HG02840 (cell line): Measurements from ENCODE around the gene WWOX.

Experiments used
- ATAC-seq: cut with Tn5 transposase; IDR thresholded peaks from one replicate; pipeline ENCODE4 v1.9.1; 2021; ENCODE audit warnings: mild to moderate bottlenecking, moderate library complexity, moderate number of reproducible peaks; ENCODE audit not compliant: unreplicated experiment, low FRiP score

Gene WWOX

DNA sequence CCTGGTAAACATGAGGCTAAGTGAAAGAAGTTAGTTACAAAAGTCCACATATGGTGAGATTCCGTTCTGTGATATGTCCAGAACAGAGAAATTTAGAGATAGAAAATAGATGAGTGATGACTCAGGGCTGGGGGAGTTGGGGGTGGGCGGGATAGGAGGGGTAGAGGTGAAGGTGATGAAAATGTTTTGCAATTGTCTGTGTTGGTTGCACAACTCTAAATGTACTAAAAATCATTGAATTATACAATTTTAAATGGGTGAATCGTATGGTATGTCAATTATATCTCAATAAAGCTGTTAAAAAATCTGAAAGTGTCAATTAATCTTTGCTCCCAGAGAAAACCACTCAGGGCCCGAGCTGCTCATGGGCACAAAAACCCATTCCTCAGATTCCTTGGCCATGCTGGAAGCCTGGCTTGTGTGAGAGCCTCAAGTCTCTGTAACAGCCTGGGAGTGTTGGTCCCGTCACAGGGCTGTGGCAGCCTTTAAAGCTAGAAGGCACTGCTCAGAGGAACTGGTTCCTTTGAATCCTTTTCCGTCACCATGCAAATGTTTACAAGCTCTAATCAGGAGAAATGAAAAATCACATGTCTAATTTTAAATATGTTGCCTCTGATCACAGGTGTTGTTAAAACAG lies 225.3 kb downstream of the WWOX start:
- ATAC-seq = no peak

DNA sequence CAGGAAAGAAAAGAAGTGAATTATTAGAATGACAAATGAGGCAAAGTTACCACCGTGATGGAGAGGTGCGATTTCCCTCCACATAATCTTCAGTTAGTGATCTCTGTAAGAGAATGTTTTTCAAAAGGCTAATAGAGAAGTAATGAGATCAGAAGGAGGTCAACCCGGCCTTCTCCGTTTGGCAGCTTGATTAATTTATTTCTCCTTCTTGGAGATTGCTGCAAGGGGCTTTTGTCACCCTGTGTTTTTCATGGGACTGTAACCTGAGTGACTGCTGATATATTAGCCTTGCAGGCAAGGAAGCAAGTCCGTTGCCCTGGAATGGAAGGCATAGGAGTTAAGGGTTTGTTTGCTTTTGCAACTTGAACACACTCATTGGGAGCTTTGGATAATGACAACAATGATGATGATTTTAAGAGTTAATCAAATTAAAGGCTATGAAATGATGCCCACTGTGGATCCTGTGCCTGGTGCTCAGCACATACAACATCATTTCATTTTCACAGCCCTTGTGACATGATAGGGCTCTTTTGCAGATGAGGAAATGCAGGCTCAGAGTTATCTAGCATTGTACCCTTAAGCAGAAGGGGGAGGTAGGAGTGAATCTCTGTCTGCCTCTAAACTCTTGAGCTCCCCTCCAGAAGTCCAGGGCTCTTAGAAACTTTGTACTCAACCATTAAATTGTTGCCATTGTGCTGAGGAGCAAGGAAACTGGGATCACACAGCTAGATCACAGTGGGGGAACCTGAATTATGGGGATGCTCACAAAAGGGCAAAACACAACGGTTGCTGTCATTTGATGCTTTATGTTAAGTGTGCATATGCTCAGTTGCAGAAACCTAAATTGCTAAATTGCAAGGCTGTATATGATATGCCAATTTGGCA lies 226.3 kb downstream of the WWOX start:
- no peak for ATAC-seq

DNA sequence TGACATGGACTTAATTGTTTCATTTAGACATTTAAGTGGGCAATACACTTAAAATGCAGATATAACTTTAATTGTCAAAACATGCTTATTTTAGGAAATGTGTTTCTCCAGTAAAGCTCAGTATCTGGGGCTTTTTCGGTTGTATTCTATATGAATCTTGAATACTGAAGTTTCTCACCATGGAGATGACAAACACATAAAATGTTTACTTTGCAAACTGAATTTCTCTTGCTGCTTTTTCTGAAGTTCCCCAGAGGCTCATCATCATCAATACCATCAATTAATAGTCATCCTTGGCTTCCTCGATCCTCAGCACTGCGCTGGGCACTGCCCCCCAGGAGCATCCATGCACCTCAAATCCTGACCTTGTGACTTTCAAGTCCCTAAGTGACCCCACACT lies 227.3 kb downstream of the WWOX start:
- no peak for ATAC-seq

DNA sequence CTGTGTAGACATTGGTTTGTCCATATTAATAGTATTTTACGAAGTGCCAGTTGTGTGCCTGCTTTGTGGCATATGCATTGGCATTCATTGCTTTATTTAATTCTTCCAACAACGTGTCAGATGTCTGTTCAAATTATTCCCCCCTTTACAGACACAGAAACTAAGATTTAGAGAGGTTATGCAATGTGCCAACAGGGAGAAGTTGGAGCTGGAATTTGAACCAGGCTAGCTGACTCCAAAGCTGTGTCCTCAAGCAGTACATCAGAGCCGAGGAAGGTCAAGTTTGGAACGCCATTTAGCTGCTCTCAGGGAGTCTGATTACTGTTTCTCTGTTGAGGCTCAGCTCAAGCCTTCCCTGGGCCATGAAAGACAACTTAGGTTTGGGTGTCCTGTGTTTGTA lies 232.3 kb downstream of the WWOX start:
- no peak for ATAC-seq

DNA sequence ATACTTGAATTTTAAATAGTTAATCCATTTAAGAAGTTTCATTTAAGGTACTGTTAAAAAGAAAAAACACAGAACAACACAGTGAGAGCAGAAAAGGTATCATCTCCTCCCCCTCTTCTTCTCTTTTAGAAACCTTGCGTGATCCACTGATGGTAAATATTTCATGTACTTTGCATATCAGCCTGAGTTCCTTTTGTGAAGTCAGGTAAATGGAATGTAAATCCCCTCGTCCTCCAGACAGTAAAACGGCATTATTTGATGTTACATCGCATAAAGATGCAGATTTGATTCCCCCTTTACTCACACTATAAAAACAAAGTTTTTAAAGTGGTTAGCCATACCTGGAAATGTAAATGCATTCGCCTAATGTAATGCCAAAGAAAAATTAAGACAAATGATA lies 234.4 kb downstream of the WWOX start:
- no peak for ATAC-seq

DNA sequence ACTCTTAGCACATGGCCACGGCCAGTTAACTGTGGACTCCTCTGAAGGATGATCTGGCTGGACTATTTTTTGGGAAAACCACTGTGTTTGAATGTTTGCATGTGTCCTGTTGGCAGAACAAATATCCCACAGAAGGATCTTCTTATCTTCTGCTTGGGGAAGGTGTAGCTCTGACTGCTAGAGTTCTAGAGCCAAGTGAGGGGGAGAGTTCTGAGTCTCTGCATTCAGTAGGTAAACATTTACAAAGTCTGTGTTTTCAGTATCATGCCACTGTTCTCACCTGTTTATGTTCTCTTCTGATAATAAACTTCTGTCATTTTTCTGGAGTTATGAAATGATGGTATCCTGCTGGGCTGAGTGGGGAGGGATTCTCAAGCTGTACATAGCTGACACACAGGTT lies 241.1 kb downstream of the WWOX start:
- ATAC-seq = no peak

DNA sequence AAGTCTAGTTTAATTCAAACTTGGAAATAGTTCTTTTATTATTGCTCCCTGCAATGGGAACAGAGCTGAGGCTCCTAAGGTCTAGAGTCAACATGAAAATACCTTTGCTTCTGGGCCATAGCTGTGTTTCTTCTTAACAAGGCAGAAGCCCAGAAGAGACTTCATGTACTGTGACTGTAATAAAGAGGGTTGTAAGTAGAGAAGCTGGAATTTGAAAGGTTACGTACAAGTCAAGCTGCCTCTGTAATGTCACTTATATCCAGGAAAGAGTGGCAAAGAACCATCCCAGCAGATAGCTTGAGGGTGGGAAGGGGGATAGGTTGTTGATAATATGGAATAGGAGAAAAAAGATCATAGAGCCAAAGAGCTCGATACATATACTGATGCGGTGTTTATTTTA lies 248.6 kb downstream of the WWOX start:
- ATAC-seq = no peak

DNA sequence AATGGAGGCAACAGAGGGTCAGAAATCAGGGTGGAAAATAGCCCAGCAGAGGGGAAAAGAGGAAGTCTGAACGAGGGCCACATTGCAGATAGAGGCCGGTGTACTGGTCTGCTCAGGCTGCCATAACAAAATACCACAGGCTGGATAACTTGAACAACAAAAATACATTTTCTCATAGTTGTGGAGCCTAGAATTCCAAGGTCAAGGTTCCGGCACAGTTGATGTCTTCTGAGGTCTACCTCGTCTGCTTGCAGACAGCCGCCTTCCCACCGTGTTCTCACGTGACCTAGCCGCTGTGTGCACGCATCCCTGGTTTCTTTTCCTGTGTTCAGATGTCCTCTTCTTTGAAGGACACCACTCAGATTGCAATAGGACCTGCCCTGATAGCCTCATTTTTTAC lies 249.4 kb downstream of the WWOX start:
- ATAC-seq = no peak

DNA sequence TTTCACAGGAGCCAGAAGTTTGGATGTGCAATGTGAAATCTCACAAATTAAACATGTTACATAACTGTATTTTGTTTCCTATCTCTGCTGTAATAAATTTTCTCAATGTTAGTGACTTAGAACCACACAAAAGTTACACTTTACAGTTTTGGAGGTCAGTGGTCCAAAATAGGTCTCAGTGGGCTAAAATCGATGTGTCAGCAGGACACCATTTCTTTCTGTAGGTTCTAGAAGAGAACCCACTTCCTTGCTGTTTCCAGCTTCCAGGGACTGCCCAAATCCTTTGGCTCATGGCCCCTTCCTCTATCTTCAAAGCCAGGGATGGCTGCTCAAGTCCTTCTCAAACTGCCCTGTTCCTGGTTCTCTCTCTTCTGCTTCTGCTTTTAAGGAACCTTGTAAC lies 252.7 kb downstream of the WWOX start:
- no peak for ATAC-seq

DNA sequence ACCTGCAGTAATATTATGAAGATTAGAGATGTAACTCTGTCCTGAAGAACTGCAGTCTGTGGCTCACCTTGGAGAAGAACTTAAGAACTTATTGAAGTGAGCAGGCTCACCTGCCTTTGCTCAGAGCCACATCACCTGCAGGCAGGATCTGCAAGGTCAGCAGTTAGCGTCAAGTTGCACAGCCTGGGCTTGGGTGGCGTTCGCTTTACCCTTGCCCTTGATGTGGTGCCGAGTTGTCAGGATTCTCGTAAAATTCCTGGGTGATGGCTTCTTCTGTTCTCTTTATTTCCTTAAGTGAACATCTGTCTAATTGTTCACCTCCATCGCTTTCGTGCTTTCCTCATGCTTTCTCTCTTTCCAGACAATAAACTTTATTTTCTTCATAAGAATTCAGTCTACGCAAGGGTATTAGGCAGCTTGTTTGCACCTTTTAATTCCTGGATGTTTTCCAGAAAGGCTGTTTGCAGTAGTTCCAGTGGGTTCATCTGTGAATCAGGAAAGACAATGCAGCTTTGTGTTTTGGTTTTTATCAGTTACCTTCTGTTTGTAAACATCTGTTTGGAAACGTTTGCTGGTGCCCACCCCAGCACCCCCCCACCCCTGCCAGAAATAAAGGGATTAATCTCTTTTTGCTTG lies 254.3 kb downstream of the WWOX start:
- no peak for ATAC-seq

DNA sequence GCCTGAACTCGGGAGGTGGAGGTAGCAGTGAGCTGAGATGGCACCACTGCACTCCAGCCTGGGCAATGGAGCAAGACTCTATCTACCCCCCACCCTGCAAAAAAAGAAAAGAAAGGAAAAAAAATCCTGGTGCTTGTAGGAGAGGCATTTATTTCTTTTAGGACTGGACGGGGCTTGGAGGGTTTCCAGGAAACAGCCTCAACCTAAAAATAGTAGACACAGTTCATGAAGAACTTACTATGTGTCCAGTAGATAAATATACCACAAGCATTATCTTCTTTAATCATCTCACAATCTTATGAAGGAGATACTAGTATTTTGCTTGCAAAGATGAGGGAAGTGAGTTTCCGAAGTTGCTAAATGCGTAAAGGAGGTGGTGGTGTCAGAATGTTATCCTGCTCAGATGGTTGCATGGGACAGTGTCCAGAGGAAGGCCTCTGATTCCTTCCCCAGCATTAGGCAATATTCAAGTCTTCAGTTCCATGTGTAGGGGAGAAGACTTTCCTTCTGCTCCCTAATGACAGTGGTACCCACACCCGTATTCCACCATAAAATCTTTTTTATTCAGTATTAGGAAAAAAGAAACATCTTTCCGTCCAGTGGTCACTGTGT lies 263.2 kb downstream of the WWOX start:
- ATAC-seq = no peak

DNA sequence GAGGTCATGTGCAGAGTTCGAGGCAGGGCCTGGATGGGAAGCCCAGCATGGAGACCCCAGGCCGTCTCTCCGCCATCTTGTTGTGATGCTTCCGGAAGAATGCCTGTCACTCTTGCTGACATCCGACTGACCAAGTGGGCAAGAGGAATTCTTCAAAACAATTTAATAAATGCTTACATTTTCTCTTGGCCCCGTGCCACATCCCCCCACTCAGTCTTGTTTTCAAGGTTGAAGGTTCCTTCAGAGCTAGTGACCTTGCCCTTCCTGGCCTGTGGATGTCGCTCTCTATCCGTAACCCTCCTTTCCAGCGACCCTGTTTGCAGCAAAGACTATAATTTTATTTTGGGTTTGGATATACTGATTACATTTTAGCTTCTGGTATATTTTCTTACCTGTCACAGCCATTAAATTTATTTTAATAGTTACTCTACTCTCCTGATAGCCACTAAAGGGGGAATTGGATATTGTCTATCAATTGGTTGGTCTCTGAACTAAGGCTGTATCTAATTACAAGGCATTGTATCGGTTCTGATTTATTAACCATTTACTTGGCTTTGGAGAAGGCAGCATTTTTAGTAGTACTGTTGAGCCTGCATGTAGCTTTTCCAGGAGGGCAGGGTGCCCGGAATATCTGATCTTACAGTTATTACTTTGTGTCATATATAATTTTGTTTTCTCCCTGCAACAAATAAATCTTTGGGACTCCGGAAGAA lies 264.5 kb downstream of the WWOX start:
- ATAC-seq = no peak

DNA sequence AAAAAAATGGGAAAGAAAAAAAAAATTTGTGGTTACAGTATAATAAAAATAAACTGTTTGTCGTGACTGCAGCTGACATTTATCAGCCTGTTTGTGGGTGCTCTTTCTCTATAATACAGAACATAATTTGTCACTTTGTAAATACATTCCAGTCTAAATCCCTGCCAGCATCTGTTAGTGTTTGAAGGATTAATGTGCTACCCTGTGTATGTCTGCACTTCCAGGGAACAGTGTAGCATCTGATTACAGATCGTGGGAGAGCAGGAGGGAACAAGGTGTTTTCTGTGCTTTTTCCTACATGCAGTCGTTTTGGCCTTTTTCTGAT lies 265.1 kb downstream of the WWOX start:
- no peak for ATAC-seq

DNA sequence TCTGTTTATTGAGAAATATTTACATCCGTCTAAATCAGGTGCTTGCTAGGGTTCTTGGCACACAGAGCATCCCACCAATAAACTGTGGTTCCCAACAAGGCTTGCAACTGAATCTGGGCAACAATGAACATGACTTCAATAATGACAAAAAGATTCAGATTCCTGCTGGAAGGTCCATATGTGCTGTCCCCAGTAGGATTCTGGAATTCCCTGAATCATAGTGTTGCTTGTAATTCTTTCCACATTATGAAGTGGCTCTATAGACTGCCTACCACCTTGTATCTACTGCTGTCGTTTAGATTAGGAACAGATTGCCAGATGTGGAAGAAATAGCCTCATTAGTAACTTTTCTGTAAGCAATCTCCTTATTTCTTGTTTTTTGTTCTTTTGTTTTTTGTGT lies 265.9 kb downstream of the WWOX start:
- ATAC-seq = no peak

DNA sequence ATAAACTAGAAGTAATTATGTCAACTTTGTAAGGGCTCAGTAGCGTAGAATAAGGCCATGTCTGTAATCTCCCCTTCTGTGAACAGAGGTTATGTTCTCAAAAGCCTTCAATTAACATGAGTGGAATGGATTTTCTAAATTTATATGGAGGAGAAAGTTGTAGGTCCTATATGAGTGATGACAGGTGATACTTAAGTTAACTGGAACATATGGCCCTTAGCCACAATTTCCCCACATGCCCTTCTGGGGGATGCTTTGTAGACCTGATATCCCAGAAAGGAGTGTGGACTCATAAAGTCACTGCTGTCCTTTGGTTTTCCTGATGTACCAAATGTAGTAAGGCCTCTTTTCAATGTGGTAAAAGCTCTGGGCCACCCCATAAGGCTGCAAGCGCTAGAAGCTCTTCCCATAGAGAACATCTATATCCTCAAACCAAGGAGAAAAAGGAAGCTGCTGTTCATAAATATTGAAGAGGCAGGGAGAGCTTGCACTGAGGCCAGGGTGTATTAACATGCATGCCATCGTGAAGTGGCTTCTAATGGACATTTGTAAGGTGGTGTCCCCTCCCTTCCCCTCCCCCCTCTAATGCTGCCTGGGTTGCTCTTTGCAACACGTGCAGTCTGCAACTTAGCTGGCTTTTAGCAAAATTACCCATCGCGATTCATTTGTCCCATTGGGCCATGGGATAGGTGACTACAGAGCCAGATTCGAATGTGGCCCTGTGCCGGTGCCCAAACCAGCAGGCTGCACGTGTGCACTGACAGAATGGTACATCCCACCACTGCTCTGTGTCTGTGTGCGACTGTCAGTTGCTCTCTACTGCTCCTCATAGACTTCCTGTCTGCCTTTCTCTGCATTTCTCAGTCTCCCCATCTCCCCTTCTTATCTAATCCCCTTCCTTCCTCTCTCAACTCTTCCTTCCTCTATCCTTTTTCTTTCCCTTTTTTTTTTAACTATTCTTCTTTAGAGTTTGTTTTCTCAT lies 269.0 kb downstream of the WWOX start:
- no peak for ATAC-seq

DNA sequence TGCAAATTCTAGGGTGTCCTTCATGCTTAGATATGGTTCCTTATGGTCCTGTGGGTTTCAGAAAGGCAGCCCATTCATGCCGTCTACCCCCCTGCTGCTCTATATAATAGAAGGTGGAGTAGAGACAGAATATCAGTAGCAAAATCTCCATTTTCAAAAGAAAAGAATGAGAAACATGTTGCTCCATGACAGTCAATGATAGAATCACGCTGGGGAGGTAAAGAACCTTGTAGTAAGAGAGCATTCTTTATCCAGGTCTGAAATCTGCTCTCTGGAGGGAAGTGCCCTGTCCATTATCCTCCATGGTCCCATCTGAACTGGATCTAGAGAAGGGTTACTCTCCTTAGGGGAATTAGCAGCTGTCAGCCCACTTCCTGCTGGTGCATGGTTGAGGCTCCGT lies 272.8 kb downstream of the WWOX start:
- ATAC-seq = no peak

DNA sequence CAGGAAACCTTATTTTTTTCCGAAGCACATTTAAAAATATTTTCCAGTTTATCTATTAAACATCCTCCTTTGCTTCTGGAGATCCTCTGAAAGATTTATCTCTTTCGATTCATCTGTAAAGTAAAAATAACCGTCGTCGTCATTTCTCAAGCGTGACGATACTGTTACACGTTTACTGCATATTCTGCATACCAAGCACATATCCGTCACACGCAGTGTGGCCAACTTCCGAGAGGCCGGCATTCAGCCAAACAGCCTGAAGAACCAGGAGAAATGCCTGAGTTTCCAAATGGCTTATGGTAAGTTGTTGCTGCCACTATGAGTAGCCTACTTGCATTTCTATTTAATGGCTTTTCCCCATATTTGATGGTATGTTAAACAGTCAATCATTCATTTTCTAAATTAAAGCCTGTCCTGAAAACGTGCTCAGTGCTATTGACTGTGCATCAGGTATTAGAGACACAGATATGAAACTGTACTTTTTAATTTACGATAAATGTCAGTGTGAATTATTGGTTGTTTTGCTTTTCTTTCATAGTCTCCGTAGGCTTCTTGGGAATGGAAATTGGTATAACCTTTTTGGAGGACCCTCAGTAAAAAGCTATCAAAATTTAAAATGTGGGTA lies 275.7 kb downstream of the WWOX start:
- ATAC-seq = no peak

DNA sequence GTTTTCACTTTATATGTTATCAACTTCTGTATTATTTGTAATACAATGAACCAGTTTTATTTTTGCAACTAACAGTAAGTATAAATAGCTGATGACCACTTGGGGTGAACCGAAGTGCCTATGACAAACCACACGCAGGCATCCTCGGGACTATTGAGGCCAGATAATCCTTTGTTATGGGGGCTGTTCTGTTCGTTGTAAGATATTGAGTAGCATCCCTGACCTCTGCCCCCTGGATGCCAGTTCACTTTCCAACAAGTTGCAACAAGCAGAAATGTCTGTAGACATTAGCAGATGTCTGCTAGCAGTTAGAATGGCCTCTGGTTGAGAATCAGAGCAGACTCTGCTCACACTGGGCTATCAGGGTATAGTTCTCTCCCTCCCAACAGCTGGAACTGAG lies 277.0 kb downstream of the WWOX start:
- ATAC-seq = no peak

DNA sequence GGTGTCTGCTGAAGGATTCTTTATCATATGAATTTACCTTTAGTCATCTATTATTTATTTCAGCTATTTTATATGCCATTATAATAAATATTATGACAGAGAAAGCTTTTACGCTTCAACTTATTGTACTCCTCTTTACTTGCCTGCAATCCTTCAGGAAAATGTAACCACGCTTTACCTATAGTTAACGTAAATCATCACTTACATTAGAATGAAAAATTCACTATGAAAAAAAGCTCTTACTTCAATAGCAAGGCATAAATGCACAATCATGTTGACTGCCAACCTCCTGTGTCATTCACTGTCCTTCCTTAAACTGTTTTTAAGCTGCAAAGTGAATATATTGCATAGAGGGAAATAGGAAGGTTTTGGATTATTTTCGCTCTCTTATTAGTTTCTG lies 277.9 kb downstream of the WWOX start:
- ATAC-seq = no peak
